Epithelial cell of esophagus (primary cell): ENCODE results near the gene CCDC191.

Experiments used
- DNase-seq: peaks from one replicate; pipeline ENCODE4 v3.0.0; 2010; ENCODE audit warnings: low read depth
- H3K4me3 ChIP-seq: 2 replicates; pipeline ENCODE4 v1.5.1; 2011; ENCODE audit warnings: mild to moderate bottlenecking, low read length, control low read depth
- CTCF ChIP-seq: IDR thresholded peaks from 2 replicates; pipeline ENCODE4 v1.5.1; 2011; ENCODE audit warnings: low read depth, mild to moderate bottlenecking, low read length, control low read depth, inconsistent platforms; ENCODE audit not compliant: insufficient read depth; ENCODE audit errors: missing control alignments

CCDC191 gene

GRCh38 chr3:114093596-114093995, 37.3 kb upstream of the CCDC191 start:
- peak; percentile 92 for DNase-seq
- no peak overlapping the region for H3K4me3 ChIP-seq
- TF ChIP-seq CTCF = no peak

GRCh38 chr3:114093016-114093380, 36.7 kb upstream of the CCDC191 start:
- DNase-seq = no peak
- H3K4me3 ChIP-seq = no peak overlapping the region
- TF ChIP-seq CTCF = no peak

- no peak overlapping the region for H3K4me3 ChIP-seq
- no peak for TF ChIP-seq CTCF
- DNase-seq = peak; percentile 7
Measured at GRCh38 chr3:114092151-114093015, 36.1 kb upstream of the CCDC191 start.

GRCh38 chr3:114089675-114090074, 33.3 kb upstream of the CCDC191 start:
- DNase-seq = no peak
- TF ChIP-seq CTCF = no peak
- no peak overlapping the region for H3K4me3 ChIP-seq

GRCh38 chr3:114086356-114086755, 30.0 kb upstream of the CCDC191 start:
- no peak for TF ChIP-seq CTCF
- DNase-seq = no peak
- no peak overlapping the region for H3K4me3 ChIP-seq

GRCh38 chr3:114083112-114083511, 26.8 kb upstream of the CCDC191 start:
- H3K4me3 ChIP-seq = no peak overlapping the region
- no peak for TF ChIP-seq CTCF
- no peak for DNase-seq

GRCh38 chr3:114081037-114081436, 24.7 kb upstream of the CCDC191 start:
- no peak for DNase-seq
- TF ChIP-seq CTCF = no peak

More at GRCh38 chr3:114081037-114081436, 24.7 kb upstream of the CCDC191 start:
- no peak overlapping the region for H3K4me3 ChIP-seq
